ENCODE measurements around the gene C9orf50.
"Not testable (repeated sequence)": the region's sequence is repeated elsewhere in the genome, so short reads cannot be mapped to it uniquely, and the experiment has no call there.

The C9orf50 gene

GRCh38 chr9:129609486-129610212 is 11.3 kb downstream of the C9orf50 start:
- peak; percentile 18 to 35 (median 32) for DNase-seq

- DNase-seq = no peak
Observed at GRCh38 chr9:129608561-129609481, 12.1 kb downstream of the C9orf50 start.

GRCh38 chr9:129607027-129607387 is 13.9 kb downstream of the C9orf50 start:
- DNase-seq = no peak

GRCh38 chr9:129606161-129607026 is 14.5 kb downstream of the C9orf50 start:
- no peak for DNase-seq

GRCh38 chr9:129604766-129605163 is 16.1 kb downstream of the C9orf50 start:
- DNase-seq = no peak

GRCh38 chr9:129604056-129604765 is 16.7 kb downstream of the C9orf50 start:
- DNase-seq = no peak

GRCh38 chr9:129602598-129603415 is 18.1 kb downstream of the C9orf50 start:
- DNase-seq = no peak

- DNase-seq = no peak
Observed at GRCh38 chr9:129601082-129601674, 19.7 kb downstream of the C9orf50 start.

GRCh38 chr9:129598089-129598596 is 22.8 kb downstream of the C9orf50 start:
- no peak for DNase-seq

GRCh38 chr9:129597355-129598088 is 23.4 kb downstream of the C9orf50 start:
- peak in 2 of 6 experiments; percentile 27 to 37 for DNase-seq

- DNase-seq = no peak
Observed at GRCh38 chr9:129596541-129597331, 24.2 kb downstream of the C9orf50 start.

- DNase-seq = no peak
Observed at GRCh38 chr9:129595903-129596540, 24.9 kb downstream of the C9orf50 start.

- DNase-seq = no peak
Observed at GRCh38 chr9:129595311-129595741, 25.6 kb downstream of the C9orf50 start.

- no peak for DNase-seq
Observed at GRCh38 chr9:129594632-129595031, 26.3 kb downstream of the C9orf50 start.

GRCh38 chr9:129592790-129593189 is 28.1 kb downstream of the C9orf50 start:
- DNase-seq = not testable (repeated sequence)

GRCh38 chr9:129591916-129592315 is 29.0 kb downstream of the C9orf50 start:
- DNase-seq = no peak

GRCh38 chr9:129590466-129590865 is 30.4 kb downstream of the C9orf50 start:
- DNase-seq = no peak

- DNase-seq = no peak
Observed at GRCh38 chr9:129587487-129588262, 33.2 kb downstream of the C9orf50 start.
